ENCODE measurements around the gene BRD3OS. TPM values are rescaled to one million over a fixed set of nuclear protein-coding genes. Genes with fewer than 3 reads are reported as not detected.

Gene BRD3OS
- total and polyA plus RNA-seq, 2 of the 13 experiments (the other 11 are each of a cell fraction or from before 2014, with no cell fraction given) = 4.9 to 5.7 TPM

DNA sequence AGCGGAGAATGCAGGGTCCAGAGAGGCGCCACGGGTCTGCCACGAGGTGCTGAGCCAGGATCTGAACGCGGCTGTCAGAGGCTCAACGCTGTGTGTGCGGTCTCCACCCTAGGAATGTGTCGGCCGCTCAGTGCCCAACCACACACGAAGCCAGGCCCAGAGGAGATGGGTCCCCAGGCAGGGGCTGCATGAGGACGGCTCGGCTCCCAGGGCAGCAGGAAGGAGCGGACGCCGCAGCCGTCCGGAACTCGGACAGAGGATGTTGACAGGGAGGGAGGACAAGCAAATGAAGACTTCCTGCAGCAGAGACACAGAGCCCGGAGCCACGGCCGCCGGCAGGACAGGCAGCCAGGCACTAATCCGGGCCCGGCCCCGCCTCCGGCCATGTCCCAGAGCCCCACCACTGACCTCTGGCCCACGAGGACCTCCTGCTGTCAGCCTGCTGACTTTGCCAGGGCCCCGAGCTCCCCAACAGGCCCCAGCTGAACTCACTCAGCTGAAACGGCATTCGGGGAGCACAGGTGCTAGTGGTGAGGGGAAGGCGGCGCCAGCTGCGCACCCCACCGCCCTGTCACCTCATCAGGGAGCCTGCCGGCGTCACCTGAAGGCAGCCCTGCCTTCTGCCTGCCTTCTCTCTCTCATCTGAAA, 45.9 kb upstream of the BRD3OS start (continued):
- TF ChIP-seq TMF1 (CRISPR knock-in tag; IDR thresholded peaks at IDR 0.05; ENCODE audit: low read depth) (no peak), TP53 (CRISPR knock-in tag; conservative IDR thresholded peaks at IDR 0.05) (0 out of 2 replicates have a peak, but pooled peaks have one; percentile 18), CBX1 (IDR thresholded peaks at IDR 0.05; ENCODE audit: low read depth) (peak; percentile 39), ZNF160 (CRISPR knock-in tag; IDR thresholded peaks at IDR 0.05) (peak; percentile 62; the same call in 1 of the 2 replicates), ZFP37 (CRISPR knock-in tag; IDR thresholded peaks at IDR 0.05; ENCODE audit: borderline replicate concordance) (no peak), MTA1 (CRISPR knock-in tag; IDR thresholded peaks at IDR 0.05; ENCODE audit: borderline replicate concordance) (0 out of 2 replicates have a peak, but pooled peaks have one; percentile 15), BATF2 (CRISPR knock-in tag; IDR thresholded peaks at IDR 0.05) (peak; percentile 42; the same call in 1 of the 2 replicates), POLR2G (IDR thresholded peaks at IDR 0.05; ENCODE audit: low read depth, low read length) (no peak), SAP130 (CRISPR knock-in tag; IDR thresholded peaks at IDR 0.05; ENCODE audit: low read depth) (peak; percentile 97), IRF2 (CRISPR knock-in tag; IDR thresholded peaks at IDR 0.05) (peak; percentile 64; the same call in 1 of the 2 replicates), ZMAT3 (CRISPR knock-in tag; conservative IDR thresholded peaks at IDR 0.05) (no peak; the same call in 1 of the 2 replicates), ZNF253 (CRISPR knock-in tag; IDR thresholded peaks at IDR 0.05; ENCODE audit: borderline replicate concordance) (no peak), ZBTB20 (CRISPR knock-in tag; IDR thresholded peaks at IDR 0.05; ENCODE audit: borderline replicate concordance, low read depth) (peak; percentile 18; the same call in 1 of the 2 replicates), ZNF383 (CRISPR knock-in tag; IDR thresholded peaks at IDR 0.05; ENCODE audit: borderline replicate concordance) (0 out of 2 replicates have a peak, but pooled peaks have one; percentile 16), AGO2 (optimal IDR thresholded peaks at IDR 0.05; ENCODE audit: low read depth, low read length) (peak; percentile 78), GATAD2A (CRISPR knock-in tag; IDR thresholded peaks at IDR 0.05) (peak; percentile 63)
- TF ChIP-seq, protein P1, sequence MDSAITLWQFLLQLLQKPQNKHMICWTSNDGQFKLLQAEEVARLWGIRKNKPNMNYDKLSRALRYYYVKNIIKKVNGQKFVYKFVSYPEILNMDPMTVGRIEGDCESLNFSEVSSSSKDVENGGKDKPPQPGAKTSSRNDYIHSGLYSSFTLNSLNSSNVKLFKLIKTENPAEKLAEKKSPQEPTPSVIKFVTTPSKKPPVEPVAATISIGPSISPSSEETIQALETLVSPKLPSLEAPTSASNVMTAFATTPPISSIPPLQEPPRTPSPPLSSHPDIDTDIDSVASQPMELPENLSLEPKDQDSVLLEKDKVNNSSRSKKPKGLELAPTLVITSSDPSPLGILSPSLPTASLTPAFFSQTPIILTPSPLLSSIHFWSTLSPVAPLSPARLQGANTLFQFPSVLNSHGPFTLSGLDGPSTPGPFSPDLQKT (CRISPR knock-in tag; IDR thresholded peaks at IDR 0.05; ENCODE audit: borderline replicate concordance) = no peak
